ENCODE data around the gene TANGO2. TPM values are rescaled to one million over a fixed set of nuclear protein-coding genes. Genes with fewer than 3 reads are reported as not detected.

TANGO2 gene
- total and polyA plus RNA-seq, 4 donors = 20.7 to 48.8 (median 34.1) TPM

- WGBS, 2 donors = 90% methylated on average over 14 of the region's 14 CpGs
Observed at GRCh38 chr22:20010307-20011122, 10.4 kb upstream of the TANGO2 start.

GRCh38 chr22:20011123-20011992, 9.6 kb upstream of the TANGO2 start:
- WGBS, 2 donors = 82 to 83% methylated on average over 20 of the region's 20 CpGs
- DNase-seq = no peak

More at GRCh38 chr22:20010307-20011122, 10.4 kb upstream of the TANGO2 start:
- H3K4me3 ChIP-seq = no peak overlapping the region
- no peaks in the 10 kb centered on the region for H3K36me3 ChIP-seq (ENCODE audit: control insufficient read depth in 4 of 4, insufficient read depth in 4 of 4, low read length in 4 of 4)
- DNase-seq (no peak), ATAC-seq (ENCODE audit: insufficient read depth, low FRiP score) (no peak)
- no peak overlapping the region for H3K27ac ChIP-seq (ENCODE audit: low read depth in 1 of 2, low read length in 1 of 2)
- H3K4me1 ChIP-seq (ENCODE audit: control insufficient read depth in 5 of 5, insufficient read depth in 5 of 5, low read length in 5 of 5) = peaks cover 0 to 7% (median 3%) of the 10 kb centered on the region in 5 donors
- peaks cover 0 to 1% (median 0%) of the 10 kb centered on the region in 4 donors for H3K9me3 ChIP-seq (ENCODE audit: control insufficient read depth in 4 of 4, insufficient read depth in 3 of 4, low read length in 3 of 4)
- H3K27me3 ChIP-seq (ENCODE audit: control insufficient read depth in 3 of 3, insufficient read depth in 3 of 3, low read length in 2 of 3) = peaks cover 0 to 7% (median 3%) of the 10 kb centered on the region in 3 donors
- no peak overlapping the region for H3K9ac ChIP-seq (ENCODE audit: insufficient read depth in 1 of 2, low read length in 2 of 2)
- TF ChIP-seq CTCF (IDR thresholded peaks at IDR 0.05; ENCODE audit: control extremely low read depth, extremely low read depth) = no peak

GRCh38 chr22:20011993-20012740, 8.7 kb upstream of the TANGO2 start:
- Histone ChIP-seq H3K9me3 (ENCODE audit: control insufficient read depth in 4 of 4, insufficient read depth in 3 of 4, low read length in 3 of 4) (peaks cover 0 to 1% (median 0%) of the 10 kb centered on the region in 4 donors), H3K9ac (ENCODE audit: insufficient read depth in 1 of 2, low read length in 2 of 2) (no peak overlapping the region), H3K27me3 (ENCODE audit: control insufficient read depth in 3 of 3, insufficient read depth in 3 of 3, low read length in 2 of 3) (peaks cover 0 to 10% (median 5%) of the 10 kb centered on the region in 3 donors), H3K36me3 (ENCODE audit: control insufficient read depth in 4 of 4, insufficient read depth in 4 of 4, low read length in 4 of 4) (no peaks in the 10 kb centered on the region), H3K4me3 (no peak overlapping the region), H3K27ac (ENCODE audit: low read depth in 1 of 2, low read length in 1 of 2) (no peak overlapping the region), H3K4me1 (ENCODE audit: control insufficient read depth in 5 of 5, insufficient read depth in 5 of 5, low read length in 5 of 5) (peaks cover 0 to 10% (median 4%) of the 10 kb centered on the region in 5 donors)
- no peak for TF ChIP-seq CTCF (IDR thresholded peaks at IDR 0.05; ENCODE audit: control extremely low read depth, extremely low read depth)
- ATAC-seq (ENCODE audit: insufficient read depth, low FRiP score) (no peak), DNase-seq (no peak)
- 97% methylated on average over 6 to 7 of the region's 7 CpGs for WGBS, 2 donors

More at GRCh38 chr22:20011123-20011992, 9.6 kb upstream of the TANGO2 start:
- Histone ChIP-seq H3K4me3 (no peak overlapping the region), H3K36me3 (ENCODE audit: control insufficient read depth in 4 of 4, insufficient read depth in 4 of 4, low read length in 4 of 4) (no peaks in the 10 kb centered on the region), H3K4me1 (ENCODE audit: control insufficient read depth in 5 of 5, insufficient read depth in 5 of 5, low read length in 5 of 5) (peaks cover 0 to 7% (median 3%) of the 10 kb centered on the region in 5 donors), H3K9ac (ENCODE audit: insufficient read depth in 1 of 2, low read length in 2 of 2) (no peak overlapping the region), H3K27me3 (ENCODE audit: control insufficient read depth in 3 of 3, insufficient read depth in 3 of 3, low read length in 2 of 3) (peaks cover 0 to 7% (median 5%) of the 10 kb centered on the region in 3 donors), H3K9me3 (ENCODE audit: control insufficient read depth in 4 of 4, insufficient read depth in 3 of 4, low read length in 3 of 4) (peaks cover 0 to 1% (median 0%) of the 10 kb centered on the region in 4 donors), H3K27ac (ENCODE audit: low read depth in 1 of 2, low read length in 1 of 2) (no peak overlapping the region)
- no peak for TF ChIP-seq CTCF (IDR thresholded peaks at IDR 0.05; ENCODE audit: control extremely low read depth, extremely low read depth)
- ATAC-seq (ENCODE audit: insufficient read depth, low FRiP score) = no peak
